ENCODE data around the gene AP2A2.

AP2A2 gene

GRCh38 chr11:1030556-1030955 lies 104.9 kb downstream of the AP2A2 start:
- no peak for TF ChIP-seq CTCF (IDR thresholded peaks at IDR 0.05; ENCODE audit: extremely low read depth, insufficient read depth, missing control alignments)
- no peak for DNase-seq (ENCODE audit: low spot score)
- in situ Hi-C loops (cut with MboI; ENCODE audit: low pct_unique_long_range_greater_than_20kb, low sequenced_read_pairs, unreplicated experiment), result no loop called here

GRCh38 chr11:1031121-1031899 lies 105.6 kb downstream of the AP2A2 start:
- in situ Hi-C loops (cut with MboI; ENCODE audit: low pct_unique_long_range_greater_than_20kb, low sequenced_read_pairs, unreplicated experiment), result no loop called here
- DNase-seq (ENCODE audit: low spot score), result no peak
- TF ChIP-seq CTCF (IDR thresholded peaks at IDR 0.05; ENCODE audit: extremely low read depth, insufficient read depth, missing control alignments), result no peak

- DNase-seq (ENCODE audit: low spot score), result no peak
- in situ Hi-C loops (cut with MboI; ENCODE audit: low pct_unique_long_range_greater_than_20kb, low sequenced_read_pairs, unreplicated experiment), result no loop called here
- no peak for TF ChIP-seq CTCF (IDR thresholded peaks at IDR 0.05; ENCODE audit: extremely low read depth, insufficient read depth, missing control alignments)
Measured at GRCh38 chr11:1032310-1032891, 106.7 kb downstream of the AP2A2 start.

GRCh38 chr11:1033016-1033798 lies 107.5 kb downstream of the AP2A2 start:
- TF ChIP-seq CTCF (IDR thresholded peaks at IDR 0.05; ENCODE audit: extremely low read depth, insufficient read depth, missing control alignments), result no peak

GRCh38 chr11:1034001-1034400 lies 108.3 kb downstream of the AP2A2 start:
- TF ChIP-seq CTCF (IDR thresholded peaks at IDR 0.05; ENCODE audit: extremely low read depth, insufficient read depth, missing control alignments), result no peak
- in situ Hi-C loops (cut with MboI; ENCODE audit: low pct_unique_long_range_greater_than_20kb, low sequenced_read_pairs, unreplicated experiment), result no loop called here
- DNase-seq (ENCODE audit: low spot score), result no peak

More at GRCh38 chr11:1033016-1033798, 107.5 kb downstream of the AP2A2 start:
- no peak for DNase-seq (ENCODE audit: low spot score)
- in situ Hi-C loops (cut with MboI; ENCODE audit: low pct_unique_long_range_greater_than_20kb, low sequenced_read_pairs, unreplicated experiment), result no loop called here

GRCh38 chr11:1034456-1035295 lies 109.0 kb downstream of the AP2A2 start:
- no peak for DNase-seq (ENCODE audit: low spot score)
- in situ Hi-C loops (cut with MboI; ENCODE audit: low pct_unique_long_range_greater_than_20kb, low sequenced_read_pairs, unreplicated experiment), result no loop called here
- TF ChIP-seq CTCF (IDR thresholded peaks at IDR 0.05; ENCODE audit: extremely low read depth, insufficient read depth, missing control alignments), result no peak

All from GM13977 (cell line).